Fibroblast of pulmonary artery (primary cell): ENCODE data around the gene PPTC7.
"Not testable (repeated sequence)": the region's sequence is repeated elsewhere in the genome, so short reads cannot be mapped to it uniquely, and the experiment has no call there.

Source experiments
- DNase-seq: peaks from one replicate; pipeline ENCODE4 v3.0.0-alpha.2; 2010; ENCODE audit warnings: low read depth
- H3K4me3 ChIP-seq: replicated peaks from 2 replicates; pipeline ENCODE4 v1.5.1; 2011; ENCODE audit warnings: low read depth, mild to moderate bottlenecking, control low read depth, low read length, moderate library complexity
- TF ChIP-seq, protein P1 (sequence below): IDR thresholded peaks from 2 replicates; pipeline ENCODE4 v1.5.1; 2011; ENCODE audit warnings: mild to moderate bottlenecking, control low read depth, low read length, inconsistent platforms; ENCODE audit errors: missing control alignments

The PPTC7 gene

DNA sequence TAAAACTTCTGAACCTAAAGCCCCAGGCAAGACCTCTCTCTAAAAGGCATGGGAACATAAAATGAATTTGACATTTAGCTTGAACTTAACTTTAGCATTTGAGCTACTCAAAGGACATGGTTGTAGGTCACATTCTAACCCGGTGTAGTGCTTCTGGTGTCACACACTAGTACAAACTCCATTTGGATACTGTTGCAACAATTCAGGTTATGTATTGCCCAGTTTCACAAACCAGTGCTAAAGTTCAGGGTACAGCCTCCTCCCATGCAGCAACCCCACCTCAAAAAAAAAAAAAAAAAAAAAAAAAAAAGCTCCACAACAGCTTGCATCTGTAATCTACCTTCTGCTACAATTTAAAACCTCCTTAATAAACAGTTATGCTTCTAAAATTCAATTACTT lies 7.8 kb downstream of the PPTC7 start:
- TF ChIP-seq, protein P1, sequence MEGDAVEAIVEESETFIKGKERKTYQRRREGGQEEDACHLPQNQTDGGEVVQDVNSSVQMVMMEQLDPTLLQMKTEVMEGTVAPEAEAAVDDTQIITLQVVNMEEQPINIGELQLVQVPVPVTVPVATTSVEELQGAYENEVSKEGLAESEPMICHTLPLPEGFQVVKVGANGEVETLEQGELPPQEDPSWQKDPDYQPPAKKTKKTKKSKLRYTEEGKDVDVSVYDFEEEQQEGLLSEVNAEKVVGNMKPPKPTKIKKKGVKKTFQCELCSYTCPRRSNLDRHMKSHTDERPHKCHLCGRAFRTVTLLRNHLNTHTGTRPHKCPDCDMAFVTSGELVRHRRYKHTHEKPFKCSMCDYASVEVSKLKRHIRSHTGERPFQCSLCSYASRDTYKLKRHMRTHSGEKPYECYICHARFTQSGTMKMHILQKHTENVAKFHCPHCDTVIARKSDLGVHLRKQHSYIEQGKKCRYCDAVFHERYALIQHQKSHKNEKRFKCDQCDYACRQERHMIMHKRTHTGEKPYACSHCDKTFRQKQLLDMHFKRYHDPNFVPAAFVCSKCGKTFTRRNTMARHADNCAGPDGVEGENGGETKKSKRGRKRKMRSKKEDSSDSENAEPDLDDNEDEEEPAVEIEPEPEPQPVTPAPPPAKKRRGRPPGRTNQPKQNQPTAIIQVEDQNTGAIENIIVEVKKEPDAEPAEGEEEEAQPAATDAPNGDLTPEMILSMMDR, result no peak
- H3K4me3 ChIP-seq, result no peak overlapping the region
- DNase-seq, result no peak

DNA sequence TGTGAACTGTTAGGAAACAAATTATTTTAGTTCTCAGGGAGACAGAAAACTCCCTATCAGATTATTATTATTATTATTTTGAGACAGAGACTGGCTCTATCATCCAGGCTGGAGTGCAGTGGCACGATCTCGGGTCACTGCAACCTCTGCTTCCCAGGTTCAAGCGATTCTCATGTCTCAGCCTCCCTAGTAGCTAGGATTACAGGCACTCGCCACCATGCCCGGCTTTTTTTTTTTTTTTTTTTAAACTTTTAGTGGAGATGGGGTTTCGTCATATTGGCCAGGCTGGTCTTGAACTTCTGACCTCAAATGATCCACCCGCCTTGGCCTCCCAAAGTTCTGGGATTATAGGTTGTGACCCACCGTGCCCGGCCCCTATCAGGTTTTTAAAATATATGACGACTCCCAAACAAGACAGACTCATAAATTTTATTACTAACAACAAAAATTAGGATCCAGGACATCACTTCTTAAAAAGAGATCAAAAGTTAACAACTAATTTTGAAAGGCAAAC lies 8.3 kb downstream of the PPTC7 start:
- not testable (repeated sequence) for DNase-seq, H3K4me3 ChIP-seq

DNA sequence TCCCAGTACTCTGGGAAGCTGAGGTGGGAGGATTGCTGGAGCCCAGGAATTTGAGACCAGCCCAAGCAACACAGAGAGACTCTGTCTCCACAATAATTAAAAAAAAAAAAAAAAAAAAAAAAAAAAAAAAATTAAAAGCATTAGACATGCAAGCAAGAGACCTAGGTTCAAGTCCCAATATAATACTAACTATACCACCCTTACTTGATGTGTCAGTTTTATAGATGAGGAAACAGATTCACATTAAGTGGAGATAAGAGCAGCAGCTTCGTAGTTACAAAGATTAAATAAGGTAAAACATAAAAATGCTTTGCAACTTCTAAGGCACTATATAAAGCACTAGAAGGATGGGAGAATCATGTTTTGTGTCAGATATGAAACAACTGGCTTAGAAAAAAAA lies 9.1 kb downstream of the PPTC7 start:
- H3K4me3 ChIP-seq, result no peak overlapping the region
- TF ChIP-seq, protein P1, result no peak
- no peak for DNase-seq

GRCh38 chr12:110570798-110571197 lies 12.3 kb downstream of the PPTC7 start:
- not testable (repeated sequence) for DNase-seq

DNA sequence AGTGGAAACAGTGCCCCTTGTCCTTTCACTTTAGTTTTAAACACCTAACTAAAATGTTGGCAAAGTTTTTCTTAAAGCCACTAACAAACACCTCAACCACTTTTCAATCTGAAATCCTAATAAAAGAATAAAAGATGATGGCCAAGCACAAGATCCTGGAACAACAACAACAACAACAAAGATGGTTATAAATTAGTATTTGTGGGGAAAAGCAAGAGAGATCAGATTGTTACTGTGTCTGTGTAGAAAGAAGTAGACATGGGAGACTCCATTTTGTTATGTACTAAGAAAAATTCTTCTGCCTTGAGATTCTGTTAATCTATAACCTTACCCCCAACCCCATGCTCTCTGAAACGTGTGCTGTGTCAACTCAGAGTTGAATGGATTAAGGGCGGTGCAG lies 13.3 kb downstream of the PPTC7 start:
- DNase-seq, H3K4me3 ChIP-seq: not testable (repeated sequence)

More at GRCh38 chr12:110570798-110571197, 12.3 kb downstream of the PPTC7 start:
- H3K4me3 ChIP-seq, result not testable (repeated sequence)

GRCh38 chr12:110568752-110569151 lies 14.4 kb downstream of the PPTC7 start:
- TF ChIP-seq, protein P1, result no peak

DNA sequence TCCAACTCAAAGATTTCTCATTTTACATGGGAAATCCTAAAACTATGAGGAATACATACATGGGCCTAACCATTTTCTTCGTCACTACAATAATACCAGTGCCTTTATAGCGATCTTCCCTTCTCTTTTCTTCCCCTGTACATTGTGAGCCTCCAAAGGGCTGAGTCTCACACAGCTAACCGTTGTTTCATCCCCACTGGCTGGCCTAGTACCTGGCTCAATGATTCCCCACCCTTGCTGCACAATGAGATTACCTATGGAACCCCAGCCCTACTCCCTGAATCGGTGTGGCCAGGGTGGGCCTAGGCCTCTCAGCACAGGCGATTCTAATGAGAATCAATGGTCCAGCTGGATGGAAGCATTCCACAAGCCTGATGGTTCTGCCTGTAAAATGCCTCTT lies 16.1 kb downstream of the PPTC7 start:
- TF ChIP-seq, protein P1, result no peak
- no peak overlapping the region for H3K4me3 ChIP-seq
- no peak for DNase-seq

More at GRCh38 chr12:110568752-110569151, 14.4 kb downstream of the PPTC7 start:
- no peak for DNase-seq
- H3K4me3 ChIP-seq, result no peak overlapping the region

DNA sequence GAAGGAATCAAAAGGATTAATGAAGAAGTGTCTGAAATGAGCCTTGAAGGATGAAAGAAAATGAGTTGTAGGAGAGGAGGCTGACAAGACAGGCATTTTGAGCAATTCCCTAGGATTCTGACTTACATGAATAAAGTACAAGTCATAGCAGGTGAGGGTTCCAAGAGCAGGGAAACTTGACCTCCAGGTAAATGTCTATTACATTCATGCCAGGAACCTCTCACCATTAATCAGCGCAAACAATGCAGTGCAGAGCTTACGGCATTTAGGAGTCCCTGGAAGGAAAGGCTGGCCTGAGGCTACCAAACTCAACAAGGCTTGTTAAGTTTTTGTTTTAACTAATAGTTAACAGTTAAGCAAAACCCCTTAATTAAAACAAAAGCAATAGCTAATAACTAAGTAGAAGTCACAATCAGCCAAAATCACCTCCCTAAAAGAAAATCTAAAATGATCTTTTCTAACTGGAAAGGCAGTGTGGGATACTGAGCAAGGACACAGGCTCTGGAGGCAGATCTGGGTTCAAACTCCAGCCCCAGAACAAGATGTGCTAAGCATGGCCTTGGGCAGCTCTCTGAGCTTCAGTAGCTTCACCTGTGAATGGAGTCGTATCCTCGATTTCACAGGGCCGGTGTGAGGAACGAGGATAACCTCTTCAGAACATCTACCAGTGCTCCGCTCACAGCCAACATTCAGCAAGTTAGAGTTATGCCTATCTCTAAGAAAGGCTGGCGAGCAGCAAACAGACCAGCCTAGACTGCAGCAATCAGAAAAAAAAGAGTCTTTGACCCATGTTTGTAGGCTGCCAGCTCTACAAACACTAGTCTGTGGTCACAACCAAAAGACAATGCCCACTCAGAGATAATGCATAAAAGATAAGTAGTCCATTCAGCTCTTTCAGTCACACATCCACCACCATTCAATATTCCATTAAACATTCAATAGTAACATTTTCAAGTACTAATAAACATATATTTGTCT lies 16.9 kb downstream of the PPTC7 start:
- TF ChIP-seq, protein P1, result no peak
- no peak overlapping the region for H3K4me3 ChIP-seq
- DNase-seq, result no peak
